ENCODE data around the gene DHRSX.

DNA sequence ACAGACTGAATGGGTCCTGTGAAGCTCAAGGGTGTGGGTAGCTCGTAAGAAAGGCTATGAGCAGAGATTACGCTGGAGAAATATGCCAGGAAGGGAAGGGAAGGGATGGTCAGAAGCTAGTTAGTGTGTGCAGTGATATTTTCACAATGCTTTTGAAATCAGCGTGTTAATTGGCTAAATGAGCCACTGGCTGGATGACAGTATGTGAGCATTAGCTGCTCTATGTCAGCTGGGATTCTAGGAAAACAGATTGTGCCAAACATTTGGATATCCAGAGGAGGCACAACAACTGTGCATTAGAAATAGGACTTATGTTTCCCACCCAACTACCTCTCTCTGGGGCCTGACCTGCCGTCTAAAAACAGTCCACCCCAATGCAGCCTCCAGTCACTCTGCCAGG lies 168.5 kb downstream of the DHRSX start:
- TF ChIP-seq RFX5 (IDR thresholded peaks at IDR 0.05) (no peak), PHF8 (IDR thresholded peaks at IDR 0.05; ENCODE audit: borderline replicate concordance, low read depth) (no peak), EP300 (IDR thresholded peaks at IDR 0.05) (no peak), JUN (IDR thresholded peaks at IDR 0.05) (no peak), RCOR1 (IDR thresholded peaks at IDR 0.05; ENCODE audit: low read depth, low read length) (no peak), POLR2A (IDR thresholded peaks at IDR 0.05; ENCODE audit: low read length) (no peak), CHD4 (IDR thresholded peaks at IDR 0.05; ENCODE audit: borderline replicate concordance) (no peak), ESRRA (IDR thresholded peaks at IDR 0.05; ENCODE audit: borderline replicate concordance, low read length) (no peak), FOSL2 (IDR thresholded peaks at IDR 0.05) (no peak), FOSL2 (CRISPR knock-in tag; IDR thresholded peaks at IDR 0.05) (no peak), RAD21 (conservative IDR thresholded peaks at IDR 0.05 in 1 of 2, IDR thresholded peaks at IDR 0.05 in 1 of 2) (no peak), EHMT2 (IDR thresholded peaks at IDR 0.05; ENCODE audit: low read depth) (no peak), MYC (IDR thresholded peaks at IDR 0.05; ENCODE audit: borderline replicate concordance, low read length) (no peak)
- TF ChIP-seq, protein P1, sequence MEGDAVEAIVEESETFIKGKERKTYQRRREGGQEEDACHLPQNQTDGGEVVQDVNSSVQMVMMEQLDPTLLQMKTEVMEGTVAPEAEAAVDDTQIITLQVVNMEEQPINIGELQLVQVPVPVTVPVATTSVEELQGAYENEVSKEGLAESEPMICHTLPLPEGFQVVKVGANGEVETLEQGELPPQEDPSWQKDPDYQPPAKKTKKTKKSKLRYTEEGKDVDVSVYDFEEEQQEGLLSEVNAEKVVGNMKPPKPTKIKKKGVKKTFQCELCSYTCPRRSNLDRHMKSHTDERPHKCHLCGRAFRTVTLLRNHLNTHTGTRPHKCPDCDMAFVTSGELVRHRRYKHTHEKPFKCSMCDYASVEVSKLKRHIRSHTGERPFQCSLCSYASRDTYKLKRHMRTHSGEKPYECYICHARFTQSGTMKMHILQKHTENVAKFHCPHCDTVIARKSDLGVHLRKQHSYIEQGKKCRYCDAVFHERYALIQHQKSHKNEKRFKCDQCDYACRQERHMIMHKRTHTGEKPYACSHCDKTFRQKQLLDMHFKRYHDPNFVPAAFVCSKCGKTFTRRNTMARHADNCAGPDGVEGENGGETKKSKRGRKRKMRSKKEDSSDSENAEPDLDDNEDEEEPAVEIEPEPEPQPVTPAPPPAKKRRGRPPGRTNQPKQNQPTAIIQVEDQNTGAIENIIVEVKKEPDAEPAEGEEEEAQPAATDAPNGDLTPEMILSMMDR (IDR thresholded peaks at IDR 0.05), result no peak

Measured in A549 (cell line).